H9 (cell line): ENCODE results near the gene NIM1K. TPM values are rescaled to one million over a fixed set of nuclear protein-coding genes. Genes with fewer than 3 reads are reported as not detected.

ENCODE experiments used
- DNase-seq: peaks from one replicate; pipeline ENCODE4 v3.0.0-alpha.2; 2017
- H2AFZ ChIP-seq: one replicate; pipeline ENCODE4 v1.6.1; 2013; ENCODE audit warnings: mild to moderate bottlenecking, low read length, control low read depth, moderate library complexity
- H2AK5ac ChIP-seq: 2 replicates; pipeline ENCODE4 v1.6.1; 2013; ENCODE audit warnings: low read length, control low read depth, mixed read lengths; ENCODE audit not compliant: insufficient read length
- H2BK120ac ChIP-seq: one replicate; pipeline ENCODE4 v1.6.1; 2013; ENCODE audit warnings: low read depth, mild to moderate bottlenecking, low read length, control low read depth, inconsistent platforms; ENCODE audit not compliant: poor library complexity, severe bottlenecking
- H2BK12ac ChIP-seq: 2 replicates; pipeline ENCODE4 v1.6.1; 2013; ENCODE audit warnings: low read length, control low read depth, mixed read lengths, low read depth; ENCODE audit not compliant: insufficient read length
- H2BK15ac ChIP-seq: 2 replicates; pipeline ENCODE4 v1.6.1; 2013; ENCODE audit warnings: low read depth, low read length, control low read depth
- H2BK20ac ChIP-seq: one replicate; pipeline ENCODE4 v1.6.1; 2013; ENCODE audit warnings: low read depth, mild to moderate bottlenecking, low read length, control low read depth, inconsistent platforms; ENCODE audit not compliant: poor library complexity, severe bottlenecking
- H2BK5ac ChIP-seq: 2 replicates; pipeline ENCODE4 v1.6.1; 2013; ENCODE audit warnings: low read length, control low read depth, mixed read lengths; ENCODE audit not compliant: insufficient read length
- H3K14ac ChIP-seq: 2 replicates; pipeline ENCODE4 v1.6.1; 2013; ENCODE audit warnings: low read length, control low read depth; ENCODE audit not compliant: insufficient read depth
- H3K18ac ChIP-seq: 2 replicates; pipeline ENCODE4 v1.6.1; 2013; ENCODE audit warnings: low read depth, mild to moderate bottlenecking, mixed read lengths, low read length, control low read depth; ENCODE audit not compliant: insufficient read length
- H3K23ac ChIP-seq: 2 replicates; pipeline ENCODE4 v1.6.1; 2013; ENCODE audit warnings: low read length, control low read depth, mixed read lengths, low read depth; ENCODE audit not compliant: insufficient read length
- H3K23me2 ChIP-seq: 2 replicates; pipeline ENCODE4 v1.6.1; 2013; ENCODE audit warnings: low read depth, mild to moderate bottlenecking, mixed read lengths, low read length, control low read depth; ENCODE audit not compliant: insufficient read length, poor library complexity, severe bottlenecking
- H3K27ac ChIP-seq: 2 replicates; pipeline ENCODE4 v1.5.1; 2013; ENCODE audit warnings: low read length, control low read depth, mixed read lengths, low read depth; ENCODE audit not compliant: insufficient read length
- H3K27me3 ChIP-seq: 2 replicates; pipeline ENCODE4 v1.6.1; 2013; ENCODE audit warnings: low read length, control low read depth, inconsistent platforms; ENCODE audit not compliant: insufficient read depth
- H3K4ac ChIP-seq: 2 replicates; pipeline ENCODE4 v1.6.1; 2013; ENCODE audit warnings: low read depth, mild to moderate bottlenecking, control low read depth, inconsistent platforms, low read length, moderate library complexity
- H3K4me1 ChIP-seq: 2 replicates; pipeline ENCODE4 v1.6.1; 2013; ENCODE audit warnings: low read length, control low read depth, inconsistent platforms; ENCODE audit not compliant: insufficient read depth
- H3K4me2 ChIP-seq: 2 replicates; pipeline ENCODE4 v1.6.1; 2013; ENCODE audit warnings: low read length, control low read depth, mixed read lengths; ENCODE audit not compliant: insufficient read length, insufficient read depth
- H3K56ac ChIP-seq: 2 replicates; pipeline ENCODE4 v1.6.1; 2013; ENCODE audit warnings: low read depth, mild to moderate bottlenecking, mixed read lengths, low read length, control low read depth; ENCODE audit not compliant: insufficient read length
- H3K79me1 ChIP-seq: 2 replicates; pipeline ENCODE4 v1.6.1; 2013; ENCODE audit warnings: low read depth, mild to moderate bottlenecking, moderate library complexity, low read length, control low read depth, inconsistent platforms; ENCODE audit not compliant: insufficient read depth, poor library complexity, severe bottlenecking
- H3K79me2 ChIP-seq: 2 replicates; pipeline ENCODE4 v1.6.1; 2013; ENCODE audit warnings: low read length, control low read depth, inconsistent platforms; ENCODE audit not compliant: insufficient read depth
- H3K9ac ChIP-seq: 2 replicates; pipeline ENCODE4 v1.6.1; 2013; ENCODE audit warnings: low read length, control low read depth, mixed read lengths; ENCODE audit not compliant: insufficient read length; ENCODE audit errors: extremely low read depth
- H3K9me3 ChIP-seq: one replicate; pipeline ENCODE4 v1.6.1; 2013; ENCODE audit warnings: low read depth, low read length, inconsistent platforms; ENCODE audit not compliant: control insufficient read depth
- H3T11ph ChIP-seq: one replicate; pipeline ENCODE4 v1.6.1; 2013; ENCODE audit warnings: mild to moderate bottlenecking, low read length, control low read depth, inconsistent platforms
- H4K20me1 ChIP-seq: one replicate; pipeline ENCODE4 v1.6.1; 2013; ENCODE audit not compliant: control insufficient read depth, insufficient read length, insufficient read depth
- H4K5ac ChIP-seq: 2 replicates; pipeline ENCODE4 v1.6.1; 2013; ENCODE audit warnings: low read depth, mild to moderate bottlenecking, mixed read lengths, low read length, control low read depth; ENCODE audit not compliant: insufficient read length
- H4K8ac ChIP-seq: replicated peaks from 2 replicates; pipeline ENCODE4 v1.6.1; 2013; ENCODE audit warnings: low read length, control low read depth, mixed read lengths, low read depth; ENCODE audit not compliant: insufficient read length
- H4K91ac ChIP-seq: 2 replicates; pipeline ENCODE4 v1.6.1; 2013; ENCODE audit warnings: low read depth, mild to moderate bottlenecking, moderate library complexity, mixed read lengths, low read length, control low read depth; ENCODE audit not compliant: insufficient read length
- H3K27ac Mint-ChIP-seq, 3 experiments: 2 replicates in 2 of 3; 3 replicates in 1 of 3; pipeline ENCODE4 v1.8.0; 2020 to 2021; ENCODE audit warnings: mixed read lengths in 3 of 3, mild to moderate bottlenecking in 1 of 3, moderate library complexity in 1 of 3
- H3K27me3 Mint-ChIP-seq: 2 replicates; pipeline ENCODE4 v1.8.0; 2021; ENCODE audit warnings: low read depth, mild to moderate bottlenecking, moderate library complexity, mixed read lengths
- H3K36me3 Mint-ChIP-seq, 3 experiments: 2 replicates in 2 of 3; 3 replicates in 1 of 3; pipeline ENCODE4 v1.8.0; 2020 to 2021; ENCODE audit warnings: low read depth in 3 of 3, mixed read lengths in 3 of 3; ENCODE audit not compliant: insufficient read depth in 1 of 3
- H3K4me1 Mint-ChIP-seq, 2 experiments: 2 replicates each; pipeline ENCODE4 v1.8.0; 2020; ENCODE audit warnings: mixed read lengths in 2 of 2
- H3K4me3 Mint-ChIP-seq, 2 experiments: 2 replicates in 1 of 2; 3 replicates in 1 of 2; pipeline ENCODE4 v1.8.0; 2020 to 2021; ENCODE audit warnings: mild to moderate bottlenecking in 2 of 2, mixed read lengths in 2 of 2, moderate library complexity in 1 of 2
- H3K9me3 Mint-ChIP-seq, 2 experiments: 2 replicates in 1 of 2; 3 replicates in 1 of 2; pipeline ENCODE4 v1.8.0; 2020; ENCODE audit warnings: mild to moderate bottlenecking in 2 of 2, mixed read lengths in 2 of 2, moderate library complexity in 1 of 2
- WGBS: extraction: QIAGEN DNeasy Blood & Tissue Kit; methylation state at CpG from one replicate; pipeline ENCODE4 v1.1.7; 2013; ENCODE audit warnings: missing lambda C conversion rate, low lambda C conversion rate, mixed read lengths; ENCODE audit not compliant: insufficient read length; ENCODE audit errors: extremely low coverage; 5-methylcytosine and 5-hydroxymethylcytosine counted together
- total RNA-seq: library from RNA; stranded (reverse); gene quantifications from 2 replicates; pipeline ENCODE4 v1.2.1, GENCODE V29; 2021
- TF ChIP-seq, protein P1 (sequence below): fragments of 200-600 bp; sonication (generic); conservative IDR thresholded peaks from 3 replicates; pipeline ENCODE4 v1.8.0; 2021; ENCODE audit warnings: antibody characterized with exemption, mild to moderate bottlenecking

NIM1K gene
- total RNA-seq, 1 experiment from 2014 or later: 0.07 TPM

DNA sequence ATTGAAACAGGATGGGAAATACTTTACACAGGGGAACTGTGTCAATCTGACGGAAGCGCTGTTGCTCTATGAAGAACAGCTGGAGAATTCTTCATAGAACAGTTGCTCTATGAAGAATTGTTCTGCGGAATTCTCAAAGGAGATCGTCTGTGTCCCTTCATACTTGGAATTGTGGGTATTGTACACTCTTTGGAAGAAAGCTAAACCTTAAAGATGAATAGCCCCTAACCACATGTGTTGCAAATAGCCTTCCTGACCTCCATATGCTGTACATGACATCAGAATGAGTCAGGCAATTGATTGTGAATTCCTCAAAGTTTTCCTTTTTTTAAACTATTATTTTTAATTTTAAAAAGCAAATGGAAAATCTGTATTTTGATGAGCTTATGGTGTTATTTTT is 15.6 kb downstream of the NIM1K start:
- Mint-ChIP-seq H3K27ac (no peak overlapping the region), H3K4me3 (no peak overlapping the region), H3K36me3 (no peaks in the 10 kb centered on the region), H3K4me1 (peaks cover 21 to 28% of the 10 kb centered on the region in 2 experiments), H3K9me3 (no peaks in the 10 kb centered on the region), H3K27me3 (peaks cover 5% of the 10 kb centered on the region; the same call in 1 of the 2 replicates)
- Histone ChIP-seq H4K8ac (no peak overlapping the region), H2BK20ac (no peak overlapping the region), H2AFZ (no peak overlapping the region), H3K9me3 (no peaks in the 10 kb centered on the region), H2BK5ac (no peak overlapping the region), H2BK120ac (no peak overlapping the region), H3K23me2 (no peaks in the 10 kb centered on the region), H3K4ac (no peak overlapping the region), H2BK12ac (no peak overlapping the region), H3K27ac (no peak overlapping the region), H3T11ph (no peak overlapping the region), H4K20me1 (no peaks in the 10 kb centered on the region), H2AK5ac (no peak overlapping the region), H3K4me2 (no peak overlapping the region), H3K27me3 (no peaks in the 10 kb centered on the region), H2BK15ac (no peak overlapping the region), H3K56ac (no peak overlapping the region), H4K91ac (no peak overlapping the region), H3K9ac (no peak overlapping the region), H3K79me2 (no peaks in the 10 kb centered on the region), H3K4me1 (no peaks in the 10 kb centered on the region; the same call in 1 of the 2 replicates), H3K14ac (no peak overlapping the region), H4K5ac (no peak overlapping the region), H3K79me1 (no peaks in the 10 kb centered on the region), H3K18ac (no peak overlapping the region), H3K23ac (no peak overlapping the region)
- DNase-seq: no peak
- TF ChIP-seq, protein P1, sequence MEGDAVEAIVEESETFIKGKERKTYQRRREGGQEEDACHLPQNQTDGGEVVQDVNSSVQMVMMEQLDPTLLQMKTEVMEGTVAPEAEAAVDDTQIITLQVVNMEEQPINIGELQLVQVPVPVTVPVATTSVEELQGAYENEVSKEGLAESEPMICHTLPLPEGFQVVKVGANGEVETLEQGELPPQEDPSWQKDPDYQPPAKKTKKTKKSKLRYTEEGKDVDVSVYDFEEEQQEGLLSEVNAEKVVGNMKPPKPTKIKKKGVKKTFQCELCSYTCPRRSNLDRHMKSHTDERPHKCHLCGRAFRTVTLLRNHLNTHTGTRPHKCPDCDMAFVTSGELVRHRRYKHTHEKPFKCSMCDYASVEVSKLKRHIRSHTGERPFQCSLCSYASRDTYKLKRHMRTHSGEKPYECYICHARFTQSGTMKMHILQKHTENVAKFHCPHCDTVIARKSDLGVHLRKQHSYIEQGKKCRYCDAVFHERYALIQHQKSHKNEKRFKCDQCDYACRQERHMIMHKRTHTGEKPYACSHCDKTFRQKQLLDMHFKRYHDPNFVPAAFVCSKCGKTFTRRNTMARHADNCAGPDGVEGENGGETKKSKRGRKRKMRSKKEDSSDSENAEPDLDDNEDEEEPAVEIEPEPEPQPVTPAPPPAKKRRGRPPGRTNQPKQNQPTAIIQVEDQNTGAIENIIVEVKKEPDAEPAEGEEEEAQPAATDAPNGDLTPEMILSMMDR: no peak
- no CpG with 5 or more reads among the region's 4 CpGs for WGBS
